Endothelial cell of umbilical vein (primary cell): ENCODE results near the gene CRYGS.

ENCODE experiments used
- CTCF ChIP-seq, 2 donors: IDR thresholded peaks; 1 replicate in 1 of 2; 2 replicates in 1 of 2; pipeline ENCODE4 v1.5.1; 2011; ENCODE audit warnings: low read length in 2 of 2, mild to moderate bottlenecking in 2 of 2, moderate library complexity in 2 of 2, control low read depth in 1 of 2, inconsistent platforms in 1 of 2, low read depth in 1 of 2; ENCODE audit not compliant: insufficient read depth in 1 of 2; ENCODE audit errors: extremely low read depth in 1 of 2
- EZH2 ChIP-seq: IDR thresholded peaks from 2 replicates; pipeline ENCODE4 v1.6.1; 2012; ENCODE audit warnings: borderline replicate concordance, low read depth, mild to moderate bottlenecking, moderate library complexity, low read length, inconsistent platforms; ENCODE audit not compliant: severe bottlenecking
- POLR2A ChIP-seq: IDR thresholded peaks from 2 replicates; pipeline ENCODE4 v1.6.1; 2012; ENCODE audit warnings: low read depth, mild to moderate bottlenecking, control low read depth, low read length
- POLR2AphosphoS5 ChIP-seq: IDR thresholded peaks from 2 replicates; pipeline ENCODE4 v1.6.1; 2012; ENCODE audit warnings: low read depth, mild to moderate bottlenecking, control low read depth, low read length, moderate library complexity; ENCODE audit not compliant: insufficient read depth

GRCh38 chr3:186570941-186571643 lies 26.9 kb upstream of the CRYGS start:
- no peak for TF ChIP-seq POLR2A
- no peak for TF ChIP-seq CTCF (IDR thresholded peaks at IDR 0.05; ENCODE audit: extremely low read depth in 1 of 2, insufficient read depth in 1 of 2, low read depth in 1 of 2, low read length in 2 of 2)
- no peak for TF ChIP-seq POLR2AphosphoS5
- no peak for TF ChIP-seq EZH2
